Pancreas (tissue), 10 donors: ENCODE data around the gene HMCN1. TPM values are rescaled to one million over a fixed set of nuclear protein-coding genes. Genes with fewer than 3 reads are reported as not detected.

Experiments used
- ATAC-seq, 4 donors: fragments of 200-7000 bp; cut with Tn5 transposase; one replicate each; pipeline versions ENCODE4 v1.8.0 to v1.9.1; 2020; ENCODE audit warnings: mild to moderate bottlenecking in 4 of 4, moderate library complexity in 4 of 4
- DNase-seq, 6 donors: peaks; one replicate each; pipeline ENCODE4 v3.0.0-alpha.2; 2020
- FAIRE-seq: peaks from 2 replicates; lab custom pipeline; 2012; peaks lifted over from hg19 to GRCh38; lab: Jason Lieb, UNC
- H3K27ac ChIP-seq, 4 donors: fragments of 200-600 bp; sonication (generic); 1 replicate in 3 of 4; 2 replicates in 1 of 4; pipeline versions ENCODE4 v1.5.0 to v1.8.0; 2020
- H3K27me3 ChIP-seq, 4 donors: fragments of 200-600 bp; one replicate each; pipeline ENCODE4 v1.8.0; 2021
- H3K36me3 ChIP-seq, 3 donors: fragments of 200-600 bp; sonication (generic) in 1 of 3; one replicate each; pipeline versions ENCODE4 v1.5.0 to v1.8.0; 2020 to 2021
- H3K4me1 ChIP-seq, 3 donors: fragments of 200-600 bp; one replicate each; pipeline ENCODE4 v1.8.0; 2021
- H3K4me3 ChIP-seq, 4 donors: fragments of 200-600 bp; sonication (generic) in 2 of 4; one replicate each; pipeline versions ENCODE4 v1.5.0 to v1.8.0; 2020 to 2021
- H3K9me3 ChIP-seq, 4 donors: fragments of 200-600 bp; one replicate each; pipeline ENCODE4 v1.8.0; 2021
- WGBS, 2 donors: extraction: QIAGEN DNeasy Blood & Tissue Kit; methylation state at CpG; one replicate each; pipeline ENCODE4 v1.1.7; 2013; 5-methylcytosine and 5-hydroxymethylcytosine counted together
- intact Hi-C, 3 donors: fragments of 100-400 bp; cut with DNase I; formaldehyde crosslinking; loops; one replicate each; pipeline versions ENCODE4 v1.11.1 to v1.14.2; 2022
- polyA plus RNA-seq, 2 donors: library from polyadenylated mRNA; stranded (reverse); fragments of 200-250 nt; gene quantifications; one replicate each; pipeline ENCODE4 v1.2.3, GENCODE V29; 2013
- total RNA-seq, 6 donors: library from RNA; stranded (reverse); fragmentation: NEBNext Ultra II Directional in 4 of 6; extraction: Animal tissue kit (Norgen Biotek cat#: 25700) in 4 of 6; gene quantifications; one replicate each; pipeline versions ENCODE4 v1.2.1 to v1.2.4, GENCODE V29; 2021 to 2023
- TF ChIP-seq, protein P1 (sequence below), 4 donors: fragments of 200-600 bp; sonication (generic) in 3 of 4; IDR thresholded peaks; one replicate each; pipeline versions ENCODE4 v1.5.0 to v1.8.0; 2021; ENCODE audit warnings: antibody characterized with exemption in 4 of 4
- donor health status: healthy with polysubstance abuse.
- donor health status: DM: no; HTN: no; CAD: no; lungs with moderate emphysema.
- donor health status: DM: no; HTN: no; CAD: no.
- donor health status: control.
- donor health status: control.
- donor health status: Bipolar disorder and iron deficiency.
- donor health status: DM: yes; HTN: yes; CAD: no.
- donor health status: DM: no; HTN: no; CAD: no.
- donor health status: DM: no; HTN: no; CAD: no.
- donor health status: DM: yes; HTN: yes; CAD: no.

Gene HMCN1
- total and polyA plus RNA-seq, 8 donors = 0.19 to 4.8 (median 0.60) TPM

DNA sequence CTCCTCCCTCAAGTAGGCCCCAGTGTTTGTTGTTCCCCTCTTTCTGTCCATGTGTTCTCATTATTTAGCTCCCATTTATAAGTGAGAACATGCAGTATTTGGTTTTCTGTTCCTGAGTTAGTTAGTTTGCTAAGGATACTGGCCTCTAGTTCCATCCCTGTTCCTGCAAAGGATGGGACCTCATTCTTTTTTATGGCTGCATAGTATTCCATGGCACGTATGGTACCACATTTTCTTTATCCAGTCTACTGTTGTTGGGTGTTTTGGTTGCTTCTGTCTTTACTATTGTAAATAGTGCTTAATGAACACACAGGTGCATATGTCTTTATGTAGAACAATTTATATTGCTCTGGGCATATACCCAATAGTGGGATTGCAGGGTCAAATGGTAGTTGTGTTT, 408.0 kb downstream of the HMCN1 start:
- intact Hi-C loops = no loop called here
- TF ChIP-seq, protein P1, sequence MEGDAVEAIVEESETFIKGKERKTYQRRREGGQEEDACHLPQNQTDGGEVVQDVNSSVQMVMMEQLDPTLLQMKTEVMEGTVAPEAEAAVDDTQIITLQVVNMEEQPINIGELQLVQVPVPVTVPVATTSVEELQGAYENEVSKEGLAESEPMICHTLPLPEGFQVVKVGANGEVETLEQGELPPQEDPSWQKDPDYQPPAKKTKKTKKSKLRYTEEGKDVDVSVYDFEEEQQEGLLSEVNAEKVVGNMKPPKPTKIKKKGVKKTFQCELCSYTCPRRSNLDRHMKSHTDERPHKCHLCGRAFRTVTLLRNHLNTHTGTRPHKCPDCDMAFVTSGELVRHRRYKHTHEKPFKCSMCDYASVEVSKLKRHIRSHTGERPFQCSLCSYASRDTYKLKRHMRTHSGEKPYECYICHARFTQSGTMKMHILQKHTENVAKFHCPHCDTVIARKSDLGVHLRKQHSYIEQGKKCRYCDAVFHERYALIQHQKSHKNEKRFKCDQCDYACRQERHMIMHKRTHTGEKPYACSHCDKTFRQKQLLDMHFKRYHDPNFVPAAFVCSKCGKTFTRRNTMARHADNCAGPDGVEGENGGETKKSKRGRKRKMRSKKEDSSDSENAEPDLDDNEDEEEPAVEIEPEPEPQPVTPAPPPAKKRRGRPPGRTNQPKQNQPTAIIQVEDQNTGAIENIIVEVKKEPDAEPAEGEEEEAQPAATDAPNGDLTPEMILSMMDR (IDR thresholded peaks at IDR 0.05) = no peak
- no peak for DNase-seq
- no peak overlapping the region for H3K27ac ChIP-seq
- H3K36me3 ChIP-seq = no peaks in the 10 kb centered on the region
- no peak for FAIRE-seq
- no peaks in the 10 kb centered on the region for H3K9me3 ChIP-seq
- ATAC-seq = no peak
- no peaks in the 10 kb centered on the region for H3K27me3 ChIP-seq
- WGBS, 2 donors = 81 to 84% methylated on average over 1 of the region's 1 CpG
- no peak overlapping the region for H3K4me3 ChIP-seq
- no peaks in the 10 kb centered on the region for H3K4me1 ChIP-seq

DNA sequence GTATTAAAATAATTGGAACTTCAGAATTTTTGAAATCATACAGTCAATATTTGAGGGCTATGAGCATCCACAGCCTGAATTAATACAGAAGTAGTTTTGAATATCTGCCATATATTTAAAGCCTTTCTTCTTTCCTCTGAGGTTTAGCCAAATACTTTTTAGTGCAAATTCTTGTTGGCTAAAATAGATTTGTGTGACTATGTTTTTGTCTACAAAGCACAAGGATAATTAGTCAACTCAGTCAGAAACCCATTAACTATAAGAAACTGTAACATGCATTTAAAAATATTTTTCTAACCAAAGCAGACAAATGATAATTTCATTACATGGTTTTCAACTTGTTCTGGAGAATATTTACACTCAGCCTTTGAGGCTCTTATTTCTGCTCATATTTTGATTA, 408.7 kb downstream of the HMCN1 start:
- Histone ChIP-seq H3K36me3 (no peaks in the 10 kb centered on the region), H3K4me3 (no peak overlapping the region), H3K4me1 (no peaks in the 10 kb centered on the region), H3K27ac (no peak overlapping the region), H3K27me3 (no peaks in the 10 kb centered on the region), H3K9me3 (no peaks in the 10 kb centered on the region)
- DNase-seq (no peak), FAIRE-seq (no peak), ATAC-seq (no peak)
- TF ChIP-seq, protein P1 (IDR thresholded peaks at IDR 0.05) = no peak
- intact Hi-C loops = no loop called here

DNA sequence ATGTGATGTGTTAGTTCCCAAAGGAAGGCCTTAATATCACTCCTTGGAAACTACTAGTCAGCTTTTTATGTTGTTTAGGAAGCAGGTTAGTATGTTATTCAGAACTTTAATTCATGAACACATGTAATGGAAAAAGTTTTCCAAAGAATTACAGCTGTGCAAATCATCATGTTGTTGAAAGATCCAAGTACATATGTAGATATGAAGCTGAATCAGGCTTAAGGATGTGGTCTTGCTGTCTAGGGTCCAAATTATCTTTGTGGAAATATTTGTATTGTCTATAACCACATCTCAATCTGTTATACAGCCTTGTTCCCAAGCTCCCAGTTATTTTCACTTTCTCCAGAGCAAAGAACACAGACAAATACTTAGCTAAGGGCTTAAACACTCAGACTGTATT, 409.3 kb downstream of the HMCN1 start:
- Histone ChIP-seq H3K9me3 (no peaks in the 10 kb centered on the region), H3K4me3 (no peak overlapping the region), H3K36me3 (no peaks in the 10 kb centered on the region), H3K27ac (no peak overlapping the region), H3K4me1 (no peaks in the 10 kb centered on the region), H3K27me3 (no peaks in the 10 kb centered on the region)
- ATAC-seq = no peak
- TF ChIP-seq, protein P1 (IDR thresholded peaks at IDR 0.05) = no peak
- FAIRE-seq = no peak
- intact Hi-C loops = no loop called here
- no peak for DNase-seq

DNA sequence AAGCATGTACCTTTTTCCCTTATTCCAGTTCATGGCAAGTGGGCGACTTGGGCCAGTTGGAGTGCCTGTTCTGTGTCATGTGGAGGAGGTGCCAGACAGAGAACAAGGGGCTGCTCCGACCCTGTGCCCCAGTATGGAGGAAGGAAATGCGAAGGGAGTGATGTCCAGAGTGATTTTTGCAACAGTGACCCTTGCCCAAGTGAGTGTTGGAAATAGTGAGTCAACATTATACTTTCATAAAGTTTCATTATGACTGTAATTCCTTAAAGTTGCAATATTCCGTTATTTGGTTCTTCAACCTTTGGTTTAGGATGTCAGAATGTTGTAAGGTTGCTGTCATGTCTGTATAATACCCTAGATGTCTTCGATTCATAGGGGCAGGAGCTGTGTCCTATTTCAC, 410.3 kb downstream of the HMCN1 start:
- DNase-seq = no peak
- H3K36me3 ChIP-seq = no peaks in the 10 kb centered on the region
- TF ChIP-seq, protein P1 (IDR thresholded peaks at IDR 0.05) = no peak
- H3K27ac ChIP-seq = no peak overlapping the region
- H3K4me3 ChIP-seq = no peak overlapping the region
- no peak for ATAC-seq
- no peaks in the 10 kb centered on the region for H3K9me3 ChIP-seq
- FAIRE-seq = no peak
- no peaks in the 10 kb centered on the region for H3K4me1 ChIP-seq
- WGBS, 2 donors = 57 to 65% methylated on average over 5 of the region's 5 CpGs
- no peaks in the 10 kb centered on the region for H3K27me3 ChIP-seq
- intact Hi-C loops = no loop called here

DNA sequence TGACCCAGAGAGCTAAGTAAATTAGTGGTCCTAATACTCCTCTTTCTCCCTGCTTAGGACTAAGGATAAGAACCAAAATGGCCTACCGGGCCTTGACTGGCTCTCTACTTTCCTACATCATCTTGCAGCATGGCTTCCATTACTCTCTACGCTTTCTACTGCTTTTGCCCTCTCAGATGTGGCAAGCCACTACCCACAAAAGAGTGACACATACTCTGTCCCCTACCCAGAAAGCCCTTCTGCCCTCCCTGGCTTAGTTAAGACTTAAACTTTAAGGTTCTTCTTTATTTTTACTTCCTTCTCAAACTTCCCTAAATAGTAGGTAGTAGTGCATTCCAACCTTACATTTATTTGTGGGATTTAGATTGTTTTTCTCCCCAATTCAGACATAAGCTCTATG, 412.8 kb downstream of the HMCN1 start:
- ATAC-seq (no peak), DNase-seq (no peak), FAIRE-seq (no peak)
- H3K4me1 ChIP-seq = no peaks in the 10 kb centered on the region
- H3K36me3 ChIP-seq = no peaks in the 10 kb centered on the region
- 84 to 91% methylated on average over 2 of the region's 2 CpGs for WGBS, 2 donors
- TF ChIP-seq, protein P1 (IDR thresholded peaks at IDR 0.05) = no peak
- no peaks in the 10 kb centered on the region for H3K27me3 ChIP-seq
- no peak overlapping the region for H3K27ac ChIP-seq
- intact Hi-C loops = no loop called here
- no peaks in the 10 kb centered on the region for H3K9me3 ChIP-seq
- H3K4me3 ChIP-seq = no peak overlapping the region
